WTC11 (cell line): Measurements from ENCODE around the gene MYH14. TPM values are rescaled to one million over a fixed set of nuclear protein-coding genes. Genes with fewer than 3 reads are reported as not detected.
A peak's percentile ranks its signal among the peaks of the same experiment; 100 is the strongest.

ENCODE experiments used
- ATAC-seq: fragments of 200-7000 bp; cut with Tn5 transposase; 2 replicates; pipeline ENCODE4 v1.10.0; 2021; ENCODE audit warnings: mild to moderate bottlenecking, moderate library complexity
- CTCF ChIA-PET: fragments of 300-600 bp; sonication (Branson Sonifier 250); formaldehyde crosslinking; loops from one replicate; lab custom pipeline; 2021; ENCODE audit warnings: antibody characterized with exemption; lab: Charles Lee
- POLR2A ChIA-PET: fragments of 350-600 bp; sonication (Branson Sonifier 250); formaldehyde crosslinking; loops from one replicate; lab custom pipeline; 2021; ENCODE audit warnings: antibody characterized with exemption; lab: Charles Lee
- DNase-seq: peaks from one replicate; pipeline ENCODE4 v3.0.0; 2021; ENCODE audit warnings: low spot score
- H3K27ac Mint-ChIP-seq: 2 replicates; pipeline ENCODE4 v1.8.0; 2021; ENCODE audit warnings: mixed read lengths
- H3K27me3 Mint-ChIP-seq: 2 replicates; pipeline ENCODE4 v1.8.0; 2021; ENCODE audit warnings: low read depth, mild to moderate bottlenecking, moderate library complexity, mixed read lengths
- H3K36me3 Mint-ChIP-seq: 2 replicates; pipeline ENCODE4 v1.8.0; 2021; ENCODE audit warnings: mixed read lengths
- H3K4me1 Mint-ChIP-seq: 2 replicates; pipeline ENCODE4 v1.8.0; 2022; ENCODE audit warnings: mixed read lengths
- H3K4me3 Mint-ChIP-seq: 2 replicates; pipeline ENCODE4 v1.8.0; 2021; ENCODE audit warnings: mild to moderate bottlenecking, moderate library complexity, mixed read lengths
- H3K9me3 Mint-ChIP-seq: 2 replicates; pipeline ENCODE4 v1.8.0; 2021; ENCODE audit warnings: mixed read lengths
- AR ChIP-seq: fragments of 250-450 bp; sonication (Bioruptor Pico); IDR thresholded peaks from 2 replicates; pipeline ENCODE4 v1.9.0; 2021; ENCODE audit warnings: mild to moderate bottlenecking
- ARID4B ChIP-seq: sonication (generic); formaldehyde crosslinking; IDR thresholded peaks from 2 replicates; pipeline ENCODE4 v1.8.0; 2023; ENCODE audit warnings: missing genetic modification reagents, mild to moderate bottlenecking, borderline replicate concordance
- CDX4 ChIP-seq: fragments of 250-450 bp; sonication (Bioruptor Pico); IDR thresholded peaks from 2 replicates; pipeline ENCODE4 v1.9.0; 2021; ENCODE audit warnings: moderate library complexity, mild to moderate bottlenecking, inconsistent platforms, borderline replicate concordance
- FOXP1 ChIP-seq: sonication (generic); formaldehyde crosslinking; IDR thresholded peaks from 2 replicates; pipeline ENCODE4 v1.8.0; 2022; ENCODE audit warnings: missing genetic modification reagents, mild to moderate bottlenecking, moderate library complexity, borderline replicate concordance
- FOXP4 ChIP-seq: sonication (generic); formaldehyde crosslinking; IDR thresholded peaks from 2 replicates; pipeline ENCODE4 v1.8.0; 2022; ENCODE audit warnings: mild to moderate bottlenecking, missing genetic modification reagents
- MLX ChIP-seq: sonication (generic); formaldehyde crosslinking; IDR thresholded peaks from 2 replicates; pipeline ENCODE4 v1.8.1; 2023; ENCODE audit warnings: mild to moderate bottlenecking, missing genetic modification reagents, moderate library complexity
- NFATC4 ChIP-seq: fragments of 250-450 bp; sonication (Bioruptor Pico); IDR thresholded peaks from 2 replicates; pipeline ENCODE4 v1.9.0; 2021; ENCODE audit warnings: mild to moderate bottlenecking
- NFYB ChIP-seq: sonication (generic); formaldehyde crosslinking; conservative IDR thresholded peaks from 2 replicates; pipeline ENCODE4 v1.8.0; 2022; ENCODE audit warnings: low read depth, missing genetic modification reagents
- OVOL2 ChIP-seq: fragments of 250-450 bp; sonication (Bioruptor Pico); IDR thresholded peaks from 2 replicates; pipeline ENCODE4 v1.9.0; 2021; ENCODE audit warnings: mild to moderate bottlenecking, borderline replicate concordance
- PRDM15 ChIP-seq: sonication (generic); formaldehyde crosslinking; IDR thresholded peaks from 2 replicates; pipeline ENCODE4 v1.8.0; 2022; ENCODE audit warnings: missing genetic modification reagents
- SP1 ChIP-seq: sonication (generic); formaldehyde crosslinking; conservative IDR thresholded peaks from 2 replicates; pipeline ENCODE4 v1.8.1; 2022; ENCODE audit warnings: missing genetic modification reagents
- TCF7 ChIP-seq: sonication (generic); formaldehyde crosslinking; IDR thresholded peaks from 2 replicates; pipeline ENCODE4 v1.8.0; 2022; ENCODE audit warnings: mild to moderate bottlenecking, low read depth, missing genetic modification reagents, moderate library complexity
- TP53 ChIP-seq: sonication (generic); formaldehyde crosslinking; IDR thresholded peaks from 2 replicates; pipeline ENCODE4 v1.8.1; 2023; ENCODE audit warnings: mild to moderate bottlenecking, missing genetic modification reagents
- ZNF219 ChIP-seq: sonication (generic); formaldehyde crosslinking; IDR thresholded peaks from 2 replicates; pipeline ENCODE4 v1.8.0; 2023; ENCODE audit warnings: missing genetic modification reagents, mild to moderate bottlenecking, borderline replicate concordance
- ZNF416 ChIP-seq: fragments of 250-450 bp; sonication (Bioruptor Pico); IDR thresholded peaks from 2 replicates; pipeline ENCODE4 v1.9.0; 2021; ENCODE audit warnings: mild to moderate bottlenecking, inconsistent platforms
- total RNA-seq: library from RNA; stranded (reverse); gene quantifications from 3 replicates; pipeline ENCODE4 v1.2.3, GENCODE V29; 2021
- TF ChIP-seq, protein P1 (sequence below): sonication (generic); formaldehyde crosslinking; IDR thresholded peaks from 2 replicates; pipeline ENCODE4 v1.8.1; 2023; ENCODE audit warnings: mild to moderate bottlenecking, moderate library complexity, missing genetic modification reagents

Gene MYH14
- total RNA-seq, 1 experiment from 2014 or later = 25.8 TPM

- TF ChIP-seq ARID4B (CRISPR knock-in tag) = 0 out of 2 replicates have a peak, but pooled peaks have one; percentile 37
- TF ChIP-seq, protein P1, sequence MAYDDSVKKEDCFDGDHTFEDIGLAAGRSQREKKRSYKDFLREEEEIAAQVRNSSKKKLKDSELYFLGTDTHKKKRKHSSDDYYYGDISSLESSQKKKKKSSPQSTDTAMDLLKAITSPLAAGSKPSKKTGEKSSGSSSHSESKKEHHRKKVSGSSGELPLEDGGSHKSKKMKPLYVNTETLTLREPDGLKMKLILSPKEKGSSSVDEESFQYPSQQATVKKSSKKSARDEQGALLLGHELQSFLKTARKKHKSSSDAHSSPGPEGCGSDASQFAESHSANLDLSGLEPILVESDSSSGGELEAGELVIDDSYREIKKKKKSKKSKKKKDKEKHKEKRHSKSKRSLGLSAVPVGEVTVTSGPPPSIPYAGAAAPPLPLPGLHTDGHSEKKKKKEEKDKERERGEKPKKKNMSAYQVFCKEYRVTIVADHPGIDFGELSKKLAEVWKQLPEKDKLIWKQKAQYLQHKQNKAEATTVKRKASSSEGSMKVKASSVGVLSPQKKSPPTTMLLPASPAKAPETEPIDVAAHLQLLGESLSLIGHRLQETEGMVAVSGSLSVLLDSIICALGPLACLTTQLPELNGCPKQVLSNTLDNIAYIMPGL (CRISPR knock-in tag) = 0 out of 2 replicates have a peak, but pooled peaks have one; percentile 36
- TF ChIP-seq SP1 (CRISPR knock-in tag) = peak; percentile 58
- TF ChIP-seq PRDM15 = no peak
- TF ChIP-seq FOXP4 (CRISPR knock-in tag) = no peak
- TF ChIP-seq CDX4 (CRISPR knock-in tag) = no peak
- peak; percentile 49; the same call in 1 of the 2 replicates for TF ChIP-seq FOXP1 (CRISPR knock-in tag)
- peak; percentile 6; the same call in 1 of the 2 replicates for TF ChIP-seq NFYB (CRISPR knock-in tag)
Measured at GRCh38 chr19:50328224-50328872, 124.9 kb downstream of the MYH14 start (continued).

- ATAC-seq (no peak), DNase-seq (no peak)
- Mint-ChIP-seq H3K36me3 (peaks cover under 1% of the 10 kb centered on the region; the same call in 1 of the 2 replicates), H3K4me1 (peaks cover 48% of the 10 kb centered on the region), H3K9me3 (no peaks in the 10 kb centered on the region), H3K27me3 (peaks cover 35% of the 10 kb centered on the region), H3K27ac (no peak overlapping the region), H3K4me3 (no peak overlapping the region)
- ChIA-PET CTCF (interaction anchor here (0.6 to 3.3 kb wide), 42 partner anchors 13 to 414 kb away, joined by 3 to 58 read pairs (median 5); partner anchors contain the start of genes JOSD2 and MYH14), POLR2A (interaction anchor here (0.6 to 2.1 kb wide), 14 partner anchors 10 to 393 kb away, joined by 3 to 20 read pairs (median 3); partner anchors contain the start of gene MYH14)
- TF ChIP-seq AR (CRISPR knock-in tag) (no peak), ZNF416 (no peak), NFATC4 (no peak), TCF7 (no peak), OVOL2 (CRISPR knock-in tag) (no peak), MLX (CRISPR knock-in tag) (no peak), ZNF219 (CRISPR knock-in tag) (no peak), TP53 (CRISPR knock-in tag) (no peak)
- TF ChIP-seq, protein P1 (CRISPR knock-in tag) = no peak
Measured at GRCh38 chr19:50328873-50329145, 125.4 kb downstream of the MYH14 start.
